Caco-2 (cell line): Measurements from ENCODE around the gene DTNB. TPM values are rescaled to one million over a fixed set of nuclear protein-coding genes. Genes with fewer than 3 reads are reported as not detected.

ENCODE experiments used
- BruUV-seq: library from RNA; stranded (reverse); fragments of 400-500 nt; replicated peaks from 2 replicates; lab custom pipeline; 2021; lab: Mats Ljungman, UMichigan
- CTCF ChIA-PET: fragments of 300-600 bp; sonication (Branson Sonifier 250); formaldehyde crosslinking; loops from one replicate; lab custom pipeline; 2022; ENCODE audit warnings: antibody characterized with exemption; lab: Charles Lee
- POLR2A ChIA-PET: fragments of 300-600 bp; sonication (Branson Sonifier 250); formaldehyde crosslinking; loops from one replicate; lab custom pipeline; 2022; ENCODE audit warnings: antibody characterized with exemption; lab: Charles Lee
- DNase-seq, 2 experiments: peaks; one replicate each; pipeline versions ENCODE4 v3.0.0 to v3.0.0-alpha.2; 2020 to 2022
- H3K27me3 ChIP-seq: replicated peaks from 2 replicates; pipeline ENCODE4 v1.6.0; 2011; ENCODE audit warnings: low read length; ENCODE audit not compliant: control insufficient read depth, insufficient read depth
- H3K36me3 ChIP-seq: 2 replicates; pipeline ENCODE4 v1.5.1; 2011; ENCODE audit warnings: low read length; ENCODE audit not compliant: control insufficient read depth, insufficient read depth
- H3K4me1 ChIP-seq: fragments of 250-450 bp; sonication (Bioruptor Pico); 2 replicates; pipeline ENCODE4 v1.5.1; 2020; ENCODE audit warnings: mild to moderate bottlenecking
- H3K4me3 ChIP-seq: 2 replicates; pipeline ENCODE4 v1.5.1; 2011; ENCODE audit warnings: low read depth, mild to moderate bottlenecking, control low read depth, low read length
- H3K9me3 ChIP-seq: fragments of 250-450 bp; sonication (Bioruptor Pico); 2 replicates; pipeline ENCODE4 v1.5.1; 2020; ENCODE audit warnings: mild to moderate bottlenecking, moderate library complexity
- H3K27ac Mint-ChIP-seq: one replicate; pipeline ENCODE4 v1.8.0; 2022; ENCODE audit warnings: mixed read lengths; ENCODE audit not compliant: unreplicated experiment
- H3K27me3 Mint-ChIP-seq: one replicate; pipeline ENCODE4 v1.8.0; 2022; ENCODE audit warnings: mixed read lengths; ENCODE audit not compliant: insufficient read depth, unreplicated experiment
- H3K36me3 Mint-ChIP-seq: one replicate; pipeline ENCODE4 v1.8.0; 2022; ENCODE audit warnings: mild to moderate bottlenecking, mixed read lengths; ENCODE audit not compliant: insufficient read depth, unreplicated experiment
- H3K4me1 Mint-ChIP-seq: one replicate; pipeline ENCODE4 v1.8.0; 2022; ENCODE audit warnings: low read depth, mixed read lengths; ENCODE audit not compliant: unreplicated experiment
- H3K4me3 Mint-ChIP-seq: one replicate; pipeline ENCODE4 v1.8.0; 2022; ENCODE audit warnings: mild to moderate bottlenecking, moderate library complexity, mixed read lengths; ENCODE audit not compliant: unreplicated experiment
- H3K9me3 Mint-ChIP-seq: one replicate; pipeline ENCODE4 v1.8.0; 2022; ENCODE audit warnings: mixed read lengths; ENCODE audit not compliant: unreplicated experiment
- CTCF ChIP-seq, 2 experiments: fragments of 200-600 bp in 1 of 2; IDR thresholded peaks; 1 replicate in 1 of 2; 2 replicates in 1 of 2; pipeline versions ENCODE4 v1.5.1 to v1.8.0; 2011 to 2022; ENCODE audit warnings: antibody characterized with exemption in 1 of 2, control low read depth in 1 of 2, inconsistent platforms in 1 of 2, low read depth in 1 of 2, low read length in 1 of 2, mild to moderate bottlenecking in 1 of 2, moderate library complexity in 1 of 2; ENCODE audit not compliant: insufficient read depth in 1 of 2, severe bottlenecking in 1 of 2, unreplicated experiment in 1 of 2
- intact Hi-C: fragments of 100-400 bp; cut with micrococcal nuclease; formaldehyde crosslinking; loops from one replicate; pipeline ENCODE4 v1.10.0; 2022; ENCODE audit not compliant: unreplicated experiment
- total RNA-seq: library from RNA; stranded (reverse); gene quantifications from 2 replicates; pipeline ENCODE4 v1.2.3, GENCODE V29; 2022

Gene DTNB
- total RNA-seq, 1 experiment from 2014 or later = 50.4 TPM

DNA sequence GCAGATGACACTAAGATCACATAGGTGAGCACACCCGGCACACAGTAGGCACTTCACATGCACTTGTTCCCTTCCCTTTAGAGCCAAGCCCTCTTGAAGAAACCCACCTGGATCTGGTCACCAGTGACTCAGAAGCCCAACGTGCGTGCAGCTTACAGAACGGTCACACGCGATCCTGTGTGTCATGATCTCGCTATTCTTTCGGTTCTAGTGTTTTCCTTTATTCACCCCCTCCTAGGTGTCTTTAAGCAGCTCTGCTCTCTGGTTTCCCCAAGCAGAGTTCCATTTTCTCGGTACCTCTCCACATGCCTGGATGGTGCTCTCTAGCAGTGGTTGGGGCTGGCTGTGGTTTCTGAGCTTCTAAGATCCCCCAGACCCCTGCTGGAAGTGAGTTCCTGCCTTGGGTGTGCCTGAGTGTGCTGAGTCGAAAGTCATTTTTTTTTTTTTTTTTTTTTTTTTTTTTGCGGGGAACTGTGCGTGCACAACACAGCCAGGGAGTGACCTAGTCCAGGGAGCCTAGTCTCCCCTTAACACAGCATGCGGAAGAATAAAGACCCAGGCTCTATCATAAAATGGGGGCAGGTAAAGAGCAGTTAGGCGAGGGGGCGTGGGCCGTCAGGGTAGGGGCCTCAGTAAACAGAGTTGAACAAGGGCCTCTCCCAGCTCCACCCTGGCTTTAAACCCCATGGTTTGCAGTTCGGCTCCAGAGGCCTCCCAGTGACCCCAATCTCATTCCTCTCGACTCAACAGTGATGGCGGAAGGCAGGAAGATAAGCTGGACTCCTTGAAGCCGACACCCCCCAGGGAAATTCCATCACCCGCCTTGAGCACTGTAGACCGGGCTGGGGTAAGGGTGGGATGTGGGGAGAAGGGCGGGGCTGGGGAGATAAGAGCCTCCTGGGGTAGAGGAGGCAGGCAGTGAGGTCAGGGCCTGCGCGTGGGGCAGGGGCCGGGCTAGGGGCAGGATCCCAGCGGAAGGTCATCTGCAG, 301.8 kb downstream of the DTNB start:
- BruUV-seq = no TSS peak
- Histone ChIP-seq H3K36me3 (no peaks in the 10 kb centered on the region), H3K9me3 (no peaks in the 10 kb centered on the region), H3K4me1 (peaks cover 23% of the 10 kb centered on the region), H3K27me3 (no peaks in the 10 kb centered on the region), H3K4me3 (no peak overlapping the region)
- peak; percentile 41 to 79 for DNase-seq
- H3K4me1 Mint-ChIP-seq = peaks cover 20% of the 10 kb centered on the region
- ChIA-PET POLR2A (no interaction called here), CTCF (interaction anchor here (0.6 to 2.3 kb wide), 6 partner anchors 9 to 161 kb away, joined by 3 to 27 read pairs (median 7); no protein-coding TSS in a partner anchor)
- H3K9me3 Mint-ChIP-seq = no peaks in the 10 kb centered on the region
- no peak overlapping the region for H3K4me3 Mint-ChIP-seq
- H3K27ac Mint-ChIP-seq = peak overlapping the region; percentile 56
- no peak for TF ChIP-seq CTCF (IDR thresholded peaks at IDR 0.05; ENCODE audit: insufficient read depth in 1 of 2, low read depth in 1 of 2, low read length in 1 of 2, severe bottlenecking in 1 of 2, unreplicated experiment in 1 of 2)
- H3K36me3 Mint-ChIP-seq = no peaks in the 10 kb centered on the region
- no peaks in the 10 kb centered on the region for H3K27me3 Mint-ChIP-seq
- intact Hi-C loops = loop anchor here (10.0 kb wide), 1 partner anchor 293 kb away; no protein-coding TSS in a partner anchor

DNA sequence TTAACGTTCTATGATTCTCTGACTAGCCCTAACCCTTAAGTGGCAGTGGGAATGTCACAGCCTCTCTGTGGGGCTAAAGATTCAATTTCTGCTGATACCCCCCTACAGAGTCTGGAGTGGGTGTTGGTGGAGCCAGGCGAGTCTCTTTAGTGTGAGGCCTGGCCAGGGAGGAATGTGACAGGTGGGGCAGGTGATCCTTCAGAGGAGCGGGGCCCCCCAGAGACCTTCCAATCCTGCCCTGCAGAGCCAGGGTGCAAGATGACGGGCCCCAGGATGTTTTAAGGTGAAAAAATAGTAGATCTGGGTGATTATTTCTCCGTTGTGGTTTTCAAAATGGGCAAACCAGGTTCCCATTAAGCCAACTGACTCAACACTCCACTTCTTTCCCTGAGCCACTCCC, 303.5 kb downstream of the DTNB start:
- peaks cover 14% of the 10 kb centered on the region for H3K4me1 Mint-ChIP-seq
- POLR2A ChIA-PET = no interaction called here
- H3K27me3 Mint-ChIP-seq = no peaks in the 10 kb centered on the region
- no peak overlapping the region for H3K4me3 Mint-ChIP-seq
- BruUV-seq = no TSS peak
- no peak for TF ChIP-seq CTCF (IDR thresholded peaks at IDR 0.05; ENCODE audit: insufficient read depth in 1 of 2, low read depth in 1 of 2, low read length in 1 of 2, severe bottlenecking in 1 of 2, unreplicated experiment in 1 of 2)
- no peak overlapping the region for H3K4me3 ChIP-seq
- peaks cover 19% of the 10 kb centered on the region for H3K4me1 ChIP-seq
- no peak for DNase-seq
- H3K9me3 Mint-ChIP-seq = no peaks in the 10 kb centered on the region
- H3K36me3 ChIP-seq = no peaks in the 10 kb centered on the region
- H3K36me3 Mint-ChIP-seq = no peaks in the 10 kb centered on the region
- H3K27me3 ChIP-seq = no peaks in the 10 kb centered on the region
- intact Hi-C loops = loop anchor here (1.0 to 10.0 kb wide), 2 partner anchors 8 to 295 kb away; no protein-coding TSS in a partner anchor
- H3K9me3 ChIP-seq = no peaks in the 10 kb centered on the region
- H3K27ac Mint-ChIP-seq = peak overlapping the region; percentile 16
- CTCF ChIA-PET = interaction anchor here (0.5 kb wide), 1 partner anchor 1536 kb away, joined by 3 read pairs; no protein-coding TSS in a partner anchor

DNA sequence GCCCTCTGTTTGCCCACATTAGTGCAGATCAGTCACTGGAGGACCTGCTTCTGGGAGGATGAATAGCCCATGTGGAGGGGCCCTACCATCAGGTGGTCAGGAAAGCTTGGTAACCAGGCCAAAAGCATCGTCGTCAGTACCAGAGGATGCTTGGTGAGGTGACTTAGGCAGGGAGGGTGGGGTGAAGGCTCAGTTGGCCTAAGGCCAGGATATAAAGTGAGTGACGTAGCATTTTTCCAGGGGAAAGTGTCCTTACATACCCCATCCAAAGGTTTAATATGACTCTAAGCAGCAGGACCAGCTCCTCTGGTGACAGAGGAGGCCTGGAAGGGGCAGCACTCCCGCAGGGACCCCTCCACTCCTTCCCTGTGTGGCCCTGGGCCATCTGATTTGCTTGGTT, 303.9 kb downstream of the DTNB start:
- POLR2A ChIA-PET = no interaction called here
- H3K27me3 Mint-ChIP-seq = peaks cover under 1% of the 10 kb centered on the region
- H3K36me3 ChIP-seq = no peaks in the 10 kb centered on the region
- no peak overlapping the region for H3K27ac Mint-ChIP-seq
- no TSS peak for BruUV-seq
- CTCF ChIA-PET = interaction anchor here (0.5 kb wide), 1 partner anchor 1537 kb away, joined by 3 read pairs; no protein-coding TSS in a partner anchor
- no peak for DNase-seq
- no peaks in the 10 kb centered on the region for H3K27me3 ChIP-seq
- no peaks in the 10 kb centered on the region for H3K36me3 Mint-ChIP-seq
- H3K4me1 ChIP-seq = peaks cover 19% of the 10 kb centered on the region
- intact Hi-C loops = no loop called here
- H3K4me3 Mint-ChIP-seq = no peak overlapping the region
- H3K4me1 Mint-ChIP-seq = peaks cover 14% of the 10 kb centered on the region
- no peaks in the 10 kb centered on the region for H3K9me3 ChIP-seq
- H3K4me3 ChIP-seq = no peak overlapping the region
- TF ChIP-seq CTCF (IDR thresholded peaks at IDR 0.05; ENCODE audit: insufficient read depth in 1 of 2, low read depth in 1 of 2, low read length in 1 of 2, severe bottlenecking in 1 of 2, unreplicated experiment in 1 of 2) = no peak
- H3K9me3 Mint-ChIP-seq = no peaks in the 10 kb centered on the region
